ENCODE data around the gene GJD4. TPM values are rescaled to one million over a fixed set of nuclear protein-coding genes. Genes with fewer than 3 reads are reported as not detected.

GJD4 gene
- total RNA-seq, 1 donor from 2014 or later, result not detected

DNA sequence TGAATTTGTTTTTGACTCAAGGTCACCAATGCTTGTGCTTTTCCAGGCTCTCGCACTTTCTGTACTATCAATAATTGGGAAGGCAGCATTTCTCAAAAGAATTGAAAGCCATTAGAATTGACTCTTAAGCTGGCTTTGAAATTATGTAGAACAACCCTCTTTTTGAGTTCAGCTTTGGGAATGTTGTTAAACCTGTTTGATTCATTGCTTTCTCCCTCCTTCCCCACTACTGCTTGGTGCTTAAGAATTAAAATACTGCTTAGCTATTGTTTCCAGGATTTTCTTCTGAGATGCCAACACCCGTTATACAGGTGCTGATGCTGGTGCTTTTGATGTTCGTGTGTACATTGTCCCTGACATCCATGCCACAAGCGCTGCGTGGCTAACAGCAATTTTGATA, 52.5 kb downstream of the GJD4 start:
- DNase-seq (ENCODE audit: low read depth), result no peak

Other genes with a start within 250 kb of the GJD4 start
- gene FZD8, start 37.0 kb downstream of the GJD4 start, total RNA-seq, result 8.9 and 15.8 TPM in 2 replicates